Stimulated activated CD8-positive, alpha-beta memory T cell treated with anti-CD3 and anti-CD28 coated beads, Interleukin-4, amount 100 ng/mL, for 1 hour (primary cell): ENCODE measurements around the gene ANKH.
"Not testable (repeated sequence)": the region's sequence is repeated elsewhere in the genome, so short reads cannot be mapped to it uniquely, and the experiment has no call there.

Source experiments
- DNase-seq, 2 donors: peaks; one replicate each; pipeline ENCODE4 v3.0.0-alpha.2; 2020; ENCODE audit warnings: low read depth in 2 of 2, low spot score in 1 of 2

The ANKH gene

GRCh38 chr5:14859150-14859549, 12.4 kb downstream of the ANKH start:
- DNase-seq: no peak

DNA sequence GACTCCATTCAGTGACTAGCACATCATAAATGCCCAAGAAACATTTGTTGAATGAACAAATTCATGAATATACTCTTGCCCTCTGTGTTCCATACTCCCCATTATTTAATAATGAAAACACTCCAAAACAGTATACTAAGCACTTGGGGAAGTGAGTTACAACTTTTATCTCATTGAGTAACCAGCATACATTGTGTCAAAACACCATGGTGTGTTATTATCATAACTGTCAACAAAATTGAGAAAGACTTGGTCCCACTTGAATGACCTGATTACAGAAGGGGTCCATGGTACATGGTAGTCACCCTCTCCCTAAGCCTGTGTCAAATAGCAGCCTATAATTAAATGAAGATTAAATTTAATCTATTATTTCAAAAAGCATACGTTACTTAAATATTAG, 16.2 kb downstream of the ANKH start:
- DNase-seq: no peak

GRCh38 chr5:14854799-14855198, 16.8 kb downstream of the ANKH start:
- no peak for DNase-seq

GRCh38 chr5:14853685-14854084, 17.9 kb downstream of the ANKH start:
- DNase-seq: no peak

DNA sequence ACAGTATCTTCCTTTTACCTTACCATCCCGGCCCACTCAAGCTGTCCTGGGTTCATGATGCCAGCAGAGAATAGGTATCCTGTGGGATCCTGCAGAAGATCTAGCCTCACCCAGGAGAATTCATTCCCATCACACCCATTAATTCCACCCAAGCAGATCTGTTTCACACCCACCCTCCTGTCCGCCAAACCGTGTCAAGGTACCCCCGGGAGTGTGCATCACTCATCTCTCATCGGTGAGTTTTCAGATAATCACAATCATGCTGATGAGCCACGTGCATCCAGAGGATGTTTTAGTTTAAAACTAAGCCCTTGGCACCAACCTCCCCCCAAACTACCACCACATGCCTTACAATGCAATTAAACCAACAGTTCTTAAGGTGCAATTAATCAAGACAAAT, 18.8 kb downstream of the ANKH start:
- no peak for DNase-seq

DNA sequence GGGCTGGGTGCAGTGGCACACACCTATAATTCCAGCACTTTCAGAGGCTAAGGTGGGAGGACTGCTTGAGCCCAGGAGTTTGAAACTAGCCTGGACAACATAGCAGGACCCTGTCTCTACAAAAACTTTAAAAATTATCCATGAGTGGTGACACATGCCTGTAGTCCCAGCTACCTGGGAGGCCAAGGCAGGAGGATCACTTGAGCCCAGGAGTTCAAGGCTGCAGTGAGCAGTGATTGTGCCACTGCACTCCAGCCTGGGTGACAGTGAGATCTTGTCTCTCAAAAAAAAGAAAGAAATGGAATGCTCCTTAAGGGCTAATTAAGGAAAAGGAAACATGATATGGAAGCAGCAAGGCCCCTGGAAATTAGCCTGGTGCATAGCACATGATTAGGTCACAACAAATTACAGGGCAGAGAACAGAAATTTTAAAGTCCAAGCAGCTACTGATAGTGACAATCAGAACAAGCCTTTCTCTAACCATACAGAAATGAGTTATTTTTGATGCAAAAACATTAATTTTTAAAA, 19.5 kb downstream of the ANKH start:
- no peak for DNase-seq

DNA sequence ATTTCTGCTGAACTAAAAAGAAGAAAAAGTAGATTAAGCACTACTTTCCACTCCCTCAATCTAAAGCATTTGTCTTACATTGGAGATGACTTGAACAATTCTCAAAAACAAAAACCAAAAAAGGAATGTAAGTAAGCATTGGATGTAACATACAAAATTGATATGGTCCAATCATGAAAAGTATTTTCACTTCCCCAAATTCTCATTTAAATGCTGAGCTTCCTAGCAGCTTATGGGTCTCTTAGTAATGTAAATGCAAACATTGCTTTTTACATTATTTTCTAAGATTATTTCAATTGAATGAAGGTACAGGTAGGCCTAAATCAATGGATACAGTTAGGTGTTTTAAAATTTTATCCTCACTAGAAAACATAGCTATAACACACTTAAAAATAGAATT, 20.0 kb downstream of the ANKH start:
- DNase-seq: no peak

DNA sequence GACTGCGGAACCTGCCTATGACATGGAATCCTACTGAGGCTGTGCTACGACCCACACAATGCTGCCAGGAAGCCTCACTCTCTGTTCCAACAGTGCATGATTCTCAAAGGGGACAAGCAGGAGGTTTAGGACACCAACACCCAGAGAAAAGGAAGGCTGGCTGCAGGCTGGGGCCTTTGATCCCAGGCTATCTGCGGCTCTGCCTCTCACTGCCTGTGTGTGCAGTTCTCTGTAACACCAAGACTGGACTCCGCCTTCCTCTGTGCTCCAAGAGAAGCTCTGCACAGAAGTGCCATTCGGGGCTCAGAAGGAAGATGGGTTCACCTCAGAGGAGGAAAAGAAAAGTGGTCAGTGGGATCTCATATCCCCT, 20.5 kb downstream of the ANKH start:
- no peak for DNase-seq

DNA sequence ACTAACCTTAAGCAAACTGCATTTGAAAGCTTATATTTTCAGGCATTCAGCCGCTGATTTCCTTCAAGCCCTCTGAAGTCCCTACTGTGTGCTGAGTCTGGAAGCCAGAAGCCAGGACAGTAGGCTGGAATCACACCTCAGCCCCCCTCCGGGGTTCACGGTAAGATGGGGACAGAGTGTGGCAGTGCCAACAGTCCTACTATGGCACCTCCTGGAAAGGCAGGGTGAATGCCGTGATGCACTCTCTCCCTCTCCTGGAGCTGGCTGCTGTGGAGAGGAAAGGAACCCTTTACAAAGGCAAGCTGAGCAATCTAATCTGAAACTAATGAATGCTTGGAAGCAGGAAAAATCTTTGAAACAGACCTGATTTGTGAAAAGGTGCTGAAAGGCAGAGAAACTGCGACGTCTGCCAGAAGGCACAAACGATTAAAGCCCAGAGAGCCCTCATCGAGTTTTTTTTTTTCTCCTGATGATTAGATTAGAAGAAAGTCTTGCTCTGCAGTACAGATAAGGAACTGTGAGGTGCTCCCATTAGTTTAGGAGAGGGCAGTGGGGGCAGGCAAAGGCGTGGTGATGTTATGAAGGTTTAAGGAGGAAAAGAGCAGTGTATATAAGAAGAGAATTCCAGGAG, 21.0 kb downstream of the ANKH start:
- DNase-seq: no peak

DNA sequence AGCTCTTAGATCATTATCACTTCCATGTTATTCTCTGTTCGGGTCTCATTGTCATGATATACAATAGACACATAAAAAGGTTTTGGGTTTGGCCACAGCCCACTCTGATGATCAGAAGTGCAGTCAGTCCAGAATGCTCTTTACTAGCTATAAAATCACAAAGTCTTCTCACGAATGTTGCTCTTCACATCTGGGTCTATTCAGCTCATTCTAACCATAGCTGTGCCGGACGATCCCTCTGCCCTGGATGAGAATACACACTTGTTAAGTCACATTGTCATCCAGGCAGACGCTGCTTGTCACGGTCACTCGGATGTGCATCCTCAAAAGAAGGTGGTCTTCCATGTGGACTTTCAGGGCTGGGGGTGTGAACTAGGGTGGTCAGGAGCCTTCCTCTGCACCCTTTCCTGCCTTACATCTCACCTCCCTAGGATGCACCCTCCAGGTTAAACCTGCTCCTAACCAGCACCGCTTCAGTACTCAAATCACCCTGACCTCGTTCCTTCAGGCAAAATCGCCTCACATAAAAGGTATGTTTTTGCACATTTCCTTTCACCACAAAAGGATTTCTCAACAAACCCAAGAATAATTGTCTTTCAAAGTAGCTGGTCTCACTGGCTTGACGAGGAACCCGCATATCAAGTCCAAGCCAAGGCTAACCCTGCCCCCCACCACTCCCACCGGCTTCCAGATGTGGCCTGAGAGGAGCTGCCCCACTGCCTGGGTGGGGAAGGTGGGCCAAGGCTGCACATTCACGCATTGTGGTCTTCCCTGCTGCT, 21.9 kb downstream of the ANKH start:
- no peak for DNase-seq

DNA sequence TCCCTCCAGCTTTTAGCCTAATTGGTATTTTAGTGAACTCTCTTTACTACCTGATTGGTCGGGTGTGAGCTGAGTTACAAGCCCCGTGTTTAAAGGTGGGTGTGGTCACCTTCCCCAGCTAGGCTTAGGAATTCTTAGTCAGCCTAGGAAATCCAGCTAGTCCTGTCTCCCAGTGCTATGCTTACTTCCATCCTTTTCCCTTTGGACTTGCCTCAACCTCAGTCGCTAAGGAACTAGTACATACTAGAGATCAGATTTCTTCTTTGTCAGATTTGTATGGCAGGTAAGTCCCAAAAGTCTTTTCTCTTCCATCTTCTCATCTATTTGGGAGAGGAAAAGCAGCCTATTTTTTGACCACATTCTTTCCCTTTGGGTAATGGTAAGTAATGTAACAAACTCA, 22.6 kb downstream of the ANKH start:
- not testable (repeated sequence) for DNase-seq

DNA sequence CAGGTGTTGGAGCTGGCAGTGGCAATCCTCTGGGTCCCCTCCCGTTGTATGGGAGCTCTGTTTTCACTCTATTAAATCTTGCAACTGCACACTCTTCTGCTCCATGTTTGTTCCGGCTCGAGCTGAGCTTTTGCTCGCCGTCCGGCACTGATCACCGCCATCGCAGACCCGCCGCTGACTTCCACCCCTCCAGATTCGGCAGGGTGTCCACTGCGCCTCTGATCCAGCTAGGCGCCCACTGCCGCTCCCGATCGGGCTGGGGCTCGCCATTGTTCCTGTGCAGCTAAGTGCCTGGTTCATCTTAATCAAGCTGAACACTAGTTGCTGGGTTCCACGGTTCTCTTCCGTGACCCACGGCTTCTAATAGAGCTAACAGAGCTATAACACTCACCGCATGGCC, 23.2 kb downstream of the ANKH start:
- DNase-seq: no peak

DNA sequence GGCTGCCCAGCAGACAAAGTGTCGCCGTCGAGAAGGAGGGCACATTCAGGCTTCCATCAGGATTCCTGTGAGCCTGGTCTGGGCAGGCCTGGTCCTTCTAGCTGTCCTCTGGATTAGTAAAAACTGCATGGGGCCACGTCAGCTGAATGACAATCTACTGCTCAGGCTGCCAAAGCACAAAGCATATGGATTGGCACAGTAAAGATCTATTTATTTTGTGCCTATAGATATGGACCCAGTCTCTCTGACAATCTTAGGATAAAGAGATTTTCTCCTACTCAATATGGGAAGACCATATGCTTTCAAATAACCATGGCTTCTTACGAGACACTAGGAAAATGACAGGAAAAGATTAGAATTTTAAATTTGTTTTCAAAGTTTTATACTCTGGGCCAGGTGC, 24.1 kb downstream of the ANKH start:
- no peak for DNase-seq

GRCh38 chr5:14842117-14842516, 29.5 kb downstream of the ANKH start:
- no peak for DNase-seq

DNA sequence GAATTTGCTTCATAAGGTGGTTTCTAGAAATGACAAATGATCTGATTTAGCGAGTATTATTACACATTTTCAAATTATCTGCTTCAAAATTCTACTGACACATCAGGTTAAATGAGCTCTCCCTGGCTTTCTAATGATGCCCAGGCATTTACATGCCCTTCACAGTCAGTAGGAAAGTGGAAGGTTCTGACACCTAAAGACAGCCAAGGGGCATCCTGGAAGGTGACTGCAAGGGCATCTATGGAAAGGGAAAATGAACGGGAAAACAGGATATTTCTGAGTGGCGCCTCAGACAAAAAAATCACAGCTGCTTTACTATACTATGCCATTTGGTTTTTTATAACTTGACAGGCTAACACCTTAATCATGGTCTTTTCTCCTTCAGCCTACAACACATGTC, 31.0 kb downstream of the ANKH start:
- DNase-seq: no peak

DNA sequence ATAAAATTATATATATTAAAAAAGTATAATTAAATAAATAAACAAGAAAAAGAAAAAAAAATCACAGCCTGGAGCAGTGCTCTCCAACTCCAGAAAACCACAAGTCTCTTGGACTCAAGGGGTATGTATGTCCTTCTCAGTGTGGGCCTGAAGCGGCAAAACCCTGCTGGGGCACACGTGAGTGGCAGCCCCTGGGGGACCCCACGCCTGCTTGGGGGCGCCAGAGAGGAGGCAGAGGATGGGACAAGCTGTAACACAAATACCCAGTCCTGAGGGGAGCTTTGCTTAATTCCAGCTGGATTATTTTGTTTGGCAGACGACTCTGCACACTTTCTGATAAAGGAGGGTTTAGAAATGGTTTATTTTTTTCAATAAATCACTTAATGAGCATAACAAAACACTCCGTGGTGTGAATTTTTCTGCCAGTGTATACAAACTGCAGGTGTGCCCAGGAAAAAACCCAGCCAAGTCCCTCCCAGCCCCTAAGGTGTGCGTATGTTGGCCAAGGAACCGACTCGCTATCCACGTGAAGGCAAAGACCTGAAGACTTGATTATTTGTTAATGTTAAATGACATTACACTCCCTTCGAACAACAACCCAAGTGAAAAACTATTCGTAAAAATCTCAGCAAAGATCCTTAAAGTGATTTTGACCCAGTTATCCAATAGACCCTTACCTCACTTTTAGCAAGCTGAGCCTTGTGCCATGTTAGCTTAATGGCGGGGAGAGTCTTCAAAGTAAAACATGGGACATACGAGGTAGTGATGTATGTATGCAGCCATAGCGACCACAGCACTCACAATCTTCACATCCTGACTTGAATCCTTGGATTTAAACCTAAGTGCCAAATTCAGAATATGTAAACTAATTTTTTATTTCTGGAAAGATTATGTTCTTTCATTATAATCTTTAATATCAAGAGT, 32.9 kb downstream of the ANKH start:
- DNase-seq: no peak

DNA sequence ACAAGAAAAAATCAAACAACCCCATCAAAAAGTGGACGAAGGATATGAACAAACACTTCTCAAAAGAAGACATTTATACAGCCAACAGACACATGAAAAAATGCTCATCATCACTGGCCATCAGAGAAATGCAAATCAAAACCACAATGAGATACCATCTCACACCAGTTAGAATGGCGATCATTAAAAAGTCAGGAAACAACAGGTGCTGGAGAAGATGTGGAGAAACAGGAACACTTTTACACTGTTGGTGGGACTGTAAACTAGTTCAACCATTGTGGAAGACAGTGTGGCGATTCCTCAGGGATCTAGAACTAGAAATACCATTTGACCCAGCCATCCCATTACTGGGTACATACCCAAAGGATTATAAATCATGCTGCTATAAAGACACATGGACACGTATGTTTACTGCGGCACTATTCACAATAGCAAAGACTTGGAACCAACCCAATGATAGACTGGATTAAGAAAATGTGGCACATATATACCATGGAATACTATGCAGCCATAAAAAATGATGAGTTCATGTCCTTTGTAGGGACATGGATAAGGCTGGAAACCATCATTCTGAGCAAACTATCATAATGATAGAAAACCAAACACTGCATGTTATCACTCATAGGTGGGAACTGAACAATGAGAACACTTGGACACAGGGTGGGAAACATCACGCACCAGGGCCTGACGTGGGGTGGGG, 34.0 kb downstream of the ANKH start:
- not testable (repeated sequence) for DNase-seq

DNA sequence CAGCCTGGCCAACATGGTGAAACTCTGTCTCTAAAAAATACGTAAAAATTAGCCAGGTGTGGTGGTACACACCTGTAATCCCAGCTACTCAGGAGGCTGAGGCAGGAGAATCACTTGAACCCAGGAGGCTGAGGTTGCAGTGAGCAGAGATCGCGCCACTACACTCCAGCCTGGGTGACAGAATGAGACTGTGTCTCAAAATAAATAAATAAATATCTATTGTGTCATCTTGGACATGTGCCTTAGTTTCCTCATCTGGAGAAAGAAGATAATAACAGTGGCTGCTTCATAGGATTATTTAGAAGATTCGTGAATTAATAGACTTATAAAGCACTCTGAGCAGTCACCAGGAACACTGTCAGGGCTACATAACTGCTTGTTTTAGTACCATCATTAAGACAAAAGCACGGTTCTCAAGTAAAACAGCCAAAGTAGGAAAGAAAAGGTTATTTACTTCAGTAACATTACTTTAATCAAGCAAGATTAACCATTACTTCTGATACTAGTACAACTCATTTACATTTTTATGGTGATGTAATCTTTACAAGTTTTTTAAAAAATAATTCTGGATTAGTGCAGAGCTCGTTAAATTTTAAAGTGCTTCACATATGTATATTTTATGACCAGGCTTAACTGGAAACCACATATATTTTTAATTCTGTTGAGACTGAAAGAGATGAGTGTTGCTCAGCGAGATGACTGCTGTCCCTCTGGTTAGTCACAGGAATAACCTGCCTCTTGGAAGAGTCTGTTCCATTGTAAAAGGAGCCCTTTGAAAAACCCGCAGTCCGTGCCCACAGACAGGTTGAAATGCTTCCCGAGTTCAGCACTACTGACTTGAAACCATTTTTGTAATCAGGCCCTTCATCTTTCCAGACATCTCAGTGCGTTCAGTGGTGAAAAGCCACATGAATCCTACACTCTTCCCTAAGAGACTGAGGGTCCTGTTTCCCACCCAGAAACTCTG, 36.7 kb downstream of the ANKH start:
- no peak for DNase-seq

GRCh38 chr5:14834062-14834461, 37.5 kb downstream of the ANKH start:
- DNase-seq: no peak

- DNase-seq: no peak
Measured at GRCh38 chr5:14831006-14831338, 40.6 kb downstream of the ANKH start.
